Measurements from ENCODE around the gene TRMT2B. TPM values are rescaled to one million over a fixed set of nuclear protein-coding genes. Genes with fewer than 3 reads are reported as not detected.

Gene TRMT2B
- total RNA-seq, 2 experiments from 2014 or later: 23.2 to 24.1 TPM

Other genes starting within 250 kb of the TRMT2B start
- 10 to 100 TPM; 34.2 to 35.5 TPM for gene CSTF2, start 231.7 kb downstream of the TRMT2B start, total RNA-seq
- not detected for gene NOX1, start 177.8 kb downstream of the TRMT2B start, total RNA-seq
- gene XKRX, start 123.2 kb downstream of the TRMT2B start, total RNA-seq: not detected
- gene ARL13A, start 82.4 kb downstream of the TRMT2B start, total RNA-seq: not detected
- not detected for gene TMEM35A, start 26.8 kb upstream of the TRMT2B start, total RNA-seq
- 10 to 100 TPM; 39.6 to 40.2 TPM for gene CENPI, start 46.1 kb upstream of the TRMT2B start, total RNA-seq
- under 1 TPM; 0.91 to 0.97 TPM for gene DRP2, start 167.7 kb upstream of the TRMT2B start, total RNA-seq
- gene TAF7L, start 239.2 kb upstream of the TRMT2B start, total RNA-seq: under 1 TPM in 1 of 2 experiments, not detected in 1; 0.13 TPM